HG03469 (cell line): Measurements from ENCODE around the gene CCL5.
"Not testable (repeated sequence)": the region's sequence is repeated elsewhere in the genome, so short reads cannot be mapped to it uniquely, and the experiment has no call there.

ENCODE experiments used
- ATAC-seq: cut with Tn5 transposase; IDR thresholded peaks from one replicate; pipeline ENCODE4 v1.9.1; 2021; ENCODE audit warnings: mild to moderate bottlenecking, moderate library complexity, moderate number of reproducible peaks; ENCODE audit not compliant: unreplicated experiment

The CCL5 gene

DNA sequence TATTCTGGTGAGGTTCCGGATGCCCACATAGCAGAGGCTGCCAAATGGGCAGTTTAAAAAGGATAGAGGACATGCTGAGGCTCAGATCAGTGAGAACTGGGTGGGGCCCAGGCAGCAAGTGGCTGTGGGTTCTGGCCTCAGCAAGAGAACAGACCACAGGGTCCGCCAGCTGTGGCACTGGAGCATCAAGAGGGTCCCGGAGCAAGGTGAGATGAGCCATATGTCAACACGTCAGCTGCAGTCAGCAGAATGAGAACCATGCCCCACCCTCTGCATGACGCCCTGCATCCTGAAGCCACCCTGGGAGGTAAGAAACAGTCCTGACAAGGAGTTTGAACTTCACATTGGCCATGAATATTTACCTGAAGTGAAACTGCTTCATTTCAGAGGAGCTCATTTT, 20.1 kb upstream of the CCL5 start:
- ATAC-seq = no peak

DNA sequence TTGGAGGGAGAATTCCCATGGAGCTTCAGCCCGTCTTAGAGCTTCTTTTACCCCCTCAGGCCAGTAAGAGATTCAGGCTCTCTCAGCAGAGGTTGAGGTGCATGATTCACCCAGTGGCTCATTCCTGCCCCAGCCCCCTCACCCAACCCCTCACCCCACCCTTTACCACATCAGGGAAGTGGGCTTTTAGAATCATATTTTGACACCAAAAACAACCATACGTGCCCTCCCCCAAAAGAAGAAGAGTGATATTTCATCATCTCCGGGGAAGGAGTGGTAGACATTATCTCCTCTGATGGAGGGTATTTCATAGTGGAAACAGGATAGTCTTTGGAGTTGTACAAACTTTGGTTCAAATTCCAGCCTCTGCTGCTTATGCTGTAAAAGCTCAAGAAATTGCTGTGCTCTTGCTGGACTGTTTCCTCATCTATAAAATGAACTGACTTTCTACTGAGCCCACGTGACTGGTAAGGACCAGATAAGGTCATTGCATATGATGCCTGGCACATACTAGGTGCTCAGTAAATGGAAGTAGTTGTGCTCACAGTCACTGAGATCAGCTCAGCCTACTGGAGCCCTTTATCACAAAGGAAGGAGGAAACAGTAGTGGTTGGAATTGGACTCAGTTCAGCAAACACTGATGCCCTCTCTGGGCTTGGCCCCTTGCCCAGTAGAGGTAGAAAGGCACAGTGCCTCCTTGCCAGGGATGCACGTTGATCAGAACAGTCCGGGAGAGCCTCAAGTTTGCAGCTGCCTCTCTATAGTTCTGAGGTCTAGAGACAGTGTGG, 18.3 kb upstream of the CCL5 start:
- ATAC-seq = no peak

DNA sequence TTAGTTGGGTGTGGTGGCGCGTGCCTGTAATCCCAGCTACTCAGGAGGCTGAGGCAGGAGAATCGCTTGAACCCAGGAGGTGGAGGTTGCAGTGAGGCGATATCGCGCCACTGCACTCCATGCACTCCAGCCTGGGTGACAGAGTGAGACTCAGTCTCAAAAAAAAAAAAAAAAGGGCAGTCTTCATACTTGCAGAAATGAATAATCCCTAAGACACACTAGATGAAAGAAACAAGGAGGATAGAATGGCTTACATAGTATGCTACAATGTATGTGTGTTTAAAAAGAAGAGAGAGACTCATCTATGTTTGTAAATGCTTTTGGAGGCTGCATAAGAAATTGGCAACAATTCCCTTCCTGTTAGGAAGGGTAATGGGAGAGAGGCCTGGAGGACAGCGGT, 17.6 kb upstream of the CCL5 start:
- ATAC-seq = not testable (repeated sequence)

DNA sequence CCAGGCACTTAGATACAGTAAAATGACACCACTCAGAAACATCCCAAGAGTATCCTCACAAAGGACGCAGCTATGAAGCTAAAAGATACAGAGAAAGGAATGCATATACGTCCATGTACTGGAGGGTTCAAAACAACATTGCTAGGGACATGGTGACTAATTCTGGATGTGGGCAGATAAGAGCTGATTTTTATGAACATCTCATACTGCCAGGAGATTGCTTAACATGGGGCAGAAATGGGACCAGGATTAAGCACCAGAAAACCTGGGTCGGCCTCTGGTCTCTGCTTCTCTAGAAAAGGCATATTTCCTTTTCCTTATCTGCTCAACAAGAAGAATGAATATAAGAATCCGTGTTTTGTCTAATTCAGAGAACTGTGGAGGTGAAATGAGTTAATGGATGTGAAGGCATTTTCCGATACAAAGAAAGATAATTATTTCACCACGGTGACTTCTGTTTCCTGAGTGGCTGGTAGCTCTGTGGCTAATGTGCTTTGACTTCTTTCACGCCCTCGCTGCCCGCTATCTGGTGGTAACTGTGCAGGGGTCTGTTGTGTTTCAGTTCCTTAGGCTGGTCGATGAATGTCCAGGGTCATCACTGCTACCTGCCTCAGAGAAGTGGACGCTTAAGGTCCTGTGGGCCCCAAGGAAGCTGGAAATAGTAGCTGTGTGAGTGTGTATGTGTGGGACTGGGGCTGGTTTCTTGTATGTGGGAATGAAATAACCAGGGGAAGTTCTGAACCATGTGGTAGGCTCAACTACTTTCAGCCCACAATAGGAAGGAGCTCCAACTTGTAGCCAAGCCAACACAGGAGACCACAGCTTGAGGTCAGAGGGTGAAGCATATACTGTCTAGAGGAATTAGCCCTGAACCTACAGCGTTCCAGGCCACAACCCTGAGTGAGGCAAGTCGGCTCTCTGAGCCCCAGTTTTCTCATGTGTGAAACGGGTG, 15.8 kb upstream of the CCL5 start:
- no peak for ATAC-seq

DNA sequence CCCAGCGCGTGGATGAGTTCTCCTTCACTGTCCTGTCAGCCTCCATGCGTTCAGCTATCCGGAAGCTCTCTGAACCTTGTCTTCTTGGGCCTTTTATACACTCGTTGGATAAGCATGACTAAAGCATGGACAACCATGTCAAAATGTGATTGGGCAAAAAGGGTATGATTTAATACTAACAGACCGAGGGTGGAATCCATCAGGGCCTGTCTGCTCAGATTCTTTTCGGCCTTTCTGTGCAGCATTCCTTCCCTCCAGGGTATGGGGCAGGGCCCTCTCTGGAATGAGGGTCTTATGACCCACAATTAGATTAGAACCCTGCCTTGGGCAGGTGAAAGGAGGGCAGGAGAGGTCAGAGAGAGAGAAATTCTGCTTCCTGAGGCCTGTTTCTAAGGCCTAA, 14.0 kb upstream of the CCL5 start:
- ATAC-seq = no peak

DNA sequence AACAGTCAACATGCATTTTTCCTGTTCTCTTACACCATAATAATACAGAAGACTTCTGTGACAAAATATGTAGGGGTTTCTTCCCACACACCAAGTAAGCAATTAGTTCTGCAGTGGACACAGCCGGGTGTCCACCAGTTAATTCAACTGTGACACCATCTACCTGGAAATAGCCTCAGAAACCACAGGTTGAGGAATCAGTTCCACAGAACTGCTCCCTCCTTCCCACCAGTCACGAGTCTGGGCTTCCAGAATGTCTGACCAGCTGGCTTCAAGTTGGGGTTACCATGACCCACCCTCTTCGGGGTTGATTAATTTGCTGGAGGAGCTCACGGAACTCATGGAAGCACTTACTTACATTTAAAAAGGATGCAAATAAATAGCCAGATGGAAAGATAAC, 13.6 kb upstream of the CCL5 start:
- no peak for ATAC-seq

DNA sequence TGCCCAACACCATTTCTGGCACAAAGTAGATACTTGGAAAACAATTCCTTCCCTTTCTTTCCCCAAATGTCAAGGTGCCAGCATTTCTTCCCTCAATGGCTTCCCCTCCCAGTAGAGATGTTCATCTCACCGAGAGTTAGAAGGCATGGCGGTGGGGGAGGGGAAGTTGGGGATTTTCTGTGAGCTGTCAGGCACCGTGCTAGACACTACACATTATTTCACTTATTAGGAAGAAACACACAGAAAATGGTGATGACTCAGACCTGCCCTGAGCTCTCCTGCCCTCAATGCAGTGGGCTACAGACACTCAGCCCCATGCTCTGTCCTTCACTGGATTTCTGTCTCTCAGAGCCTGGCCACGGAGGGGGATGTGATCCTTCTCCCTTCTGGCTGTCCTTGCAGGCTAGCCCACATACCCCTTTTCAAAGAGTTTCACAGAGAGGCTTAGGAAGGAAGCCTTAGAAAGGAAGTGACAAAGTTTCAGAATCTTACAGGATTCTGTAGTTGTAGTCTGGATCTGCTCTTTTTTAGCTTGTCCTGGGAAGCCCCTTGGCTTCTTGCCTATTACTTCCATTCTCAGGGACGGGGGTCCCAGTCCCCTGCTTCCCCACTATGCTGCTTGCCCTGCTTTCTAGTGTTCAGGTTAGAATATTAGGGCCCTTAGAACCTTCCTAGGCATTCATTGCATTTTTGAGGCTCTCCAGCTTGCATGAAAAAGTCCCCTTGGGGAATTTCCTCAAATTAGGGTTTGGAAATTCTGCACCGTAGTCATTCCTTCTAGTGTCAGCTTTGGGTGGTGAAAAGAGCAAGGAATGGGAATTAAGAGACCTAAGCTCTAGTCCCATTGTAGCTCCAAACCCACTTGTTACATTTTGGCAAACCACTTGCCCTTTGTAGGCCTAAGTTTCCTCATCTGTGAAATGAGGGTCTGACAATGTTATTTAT, 12.2 kb upstream of the CCL5 start:
- no peak for ATAC-seq

DNA sequence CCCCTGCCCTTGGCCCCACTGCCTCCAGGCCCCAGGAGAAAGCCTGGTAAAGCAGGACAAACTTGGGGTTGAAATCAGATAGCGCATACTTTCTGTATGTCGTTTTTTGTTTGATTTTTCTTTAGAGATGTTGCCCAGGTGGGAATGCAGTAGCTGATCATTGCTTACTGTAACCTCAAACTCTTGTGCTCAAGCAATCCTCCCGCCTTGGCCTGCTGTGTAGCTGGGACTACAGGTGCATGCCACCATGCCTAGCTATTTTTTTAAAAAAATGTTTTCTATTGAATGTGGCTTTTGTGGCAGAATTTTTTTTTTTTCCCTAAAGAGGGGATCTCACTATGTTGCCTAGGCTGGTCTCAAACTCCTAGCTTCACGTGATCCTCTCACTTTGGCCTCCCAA, 11.1 kb upstream of the CCL5 start:
- no peak for ATAC-seq

DNA sequence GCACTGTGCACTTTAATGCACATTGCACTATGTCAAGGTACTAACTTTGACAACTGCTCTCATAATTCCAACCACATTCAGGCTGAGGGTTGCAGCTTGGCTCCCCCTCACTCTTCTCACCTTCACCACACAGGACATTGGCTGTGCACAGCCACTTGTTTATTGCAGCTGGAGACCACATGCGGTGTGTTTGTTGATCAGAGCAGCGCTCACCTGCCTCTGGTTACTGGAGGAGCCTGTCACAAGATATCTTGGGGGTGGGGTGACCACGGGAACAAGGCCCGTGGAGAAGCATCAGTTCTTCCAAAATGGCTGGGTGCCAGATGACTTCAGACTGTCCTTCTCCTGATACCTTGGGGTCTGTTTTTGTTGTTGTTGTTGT, 10.6 kb upstream of the CCL5 start:
- ATAC-seq = no peak

DNA sequence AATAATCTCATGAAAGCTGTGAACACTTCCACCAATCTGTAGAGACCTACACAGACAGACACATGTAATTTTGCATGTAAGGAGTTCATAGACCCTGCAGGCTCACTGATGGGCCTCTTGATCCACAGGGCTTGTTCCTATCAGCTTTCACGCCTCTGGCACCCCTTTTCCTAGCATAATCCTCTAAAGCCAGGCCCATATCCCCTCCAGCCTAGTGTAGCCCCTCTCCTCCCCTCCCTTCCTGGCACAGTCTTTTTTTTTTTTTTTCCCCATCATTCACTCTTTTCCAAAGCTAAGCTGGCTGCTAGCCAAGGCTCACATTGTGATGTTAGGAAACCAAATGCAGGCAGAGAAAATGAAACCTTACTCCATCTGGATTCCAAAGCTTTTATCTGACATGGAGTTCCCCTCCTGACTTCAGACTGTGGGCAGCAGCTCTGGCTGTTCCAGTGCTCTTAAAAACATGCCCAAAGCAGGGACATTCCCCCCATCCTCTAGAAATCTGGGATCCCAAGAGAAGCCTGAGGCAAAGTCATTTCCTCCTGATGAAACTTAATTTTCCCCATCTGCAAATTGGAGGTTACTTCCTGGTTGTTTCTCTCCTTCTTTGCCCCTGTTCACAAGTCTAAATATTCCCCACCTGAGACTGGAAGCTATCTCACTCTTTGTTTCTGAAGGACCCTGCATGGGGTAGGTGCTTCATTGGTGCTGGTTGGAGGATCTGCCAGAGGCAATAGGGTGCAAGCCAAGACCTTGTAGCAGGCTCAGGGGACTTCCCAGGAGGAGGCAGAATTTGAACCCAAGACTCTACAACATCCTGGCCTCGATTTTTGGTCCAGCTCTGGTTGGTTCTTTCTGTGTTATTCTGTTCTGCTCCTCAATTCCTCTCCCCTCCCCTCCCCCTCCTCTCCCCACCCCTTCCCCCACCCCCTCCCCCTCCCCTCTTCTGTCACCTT, 9.9 kb upstream of the CCL5 start:
- ATAC-seq = no peak

DNA sequence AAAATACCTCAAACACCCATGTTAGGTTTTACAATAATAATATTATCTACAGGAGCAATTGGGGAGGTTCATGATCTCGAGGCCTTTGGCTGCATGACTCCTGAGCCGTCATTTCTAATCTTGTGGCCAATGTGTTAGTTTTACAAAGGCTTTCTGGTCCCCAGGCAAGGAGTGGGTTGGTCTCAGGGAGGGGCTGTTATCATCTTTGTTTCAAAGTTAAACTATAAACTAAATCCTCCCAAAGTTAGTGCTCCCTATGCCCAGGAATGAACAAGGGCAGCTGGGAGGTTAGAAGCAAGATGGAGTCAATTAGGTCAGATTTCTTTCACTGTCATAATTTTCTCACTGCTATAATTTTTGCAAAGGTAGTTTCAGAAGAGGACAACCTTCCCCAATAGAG, 9.1 kb upstream of the CCL5 start:
- no peak for ATAC-seq

DNA sequence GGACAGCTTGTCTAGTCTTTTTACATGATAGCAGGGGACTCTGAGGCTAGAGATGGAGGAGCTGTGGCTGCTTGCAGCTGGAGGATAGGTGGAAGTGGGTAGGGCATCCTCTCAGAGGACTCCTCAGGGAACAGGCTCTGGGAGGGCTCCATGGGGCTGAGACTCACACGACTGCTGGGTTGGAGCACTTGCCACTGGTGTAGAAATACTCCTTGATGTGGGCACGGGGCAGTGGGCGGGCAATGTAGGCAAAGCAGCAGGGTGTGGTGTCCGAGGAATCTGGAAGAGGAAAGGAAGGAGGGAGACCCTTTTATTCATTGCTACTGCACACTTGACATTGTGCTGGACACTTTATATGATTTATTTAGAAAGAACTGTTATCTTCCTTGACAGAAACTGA, 1.8 kb downstream of the CCL5 start:
- no peak for ATAC-seq

DNA sequence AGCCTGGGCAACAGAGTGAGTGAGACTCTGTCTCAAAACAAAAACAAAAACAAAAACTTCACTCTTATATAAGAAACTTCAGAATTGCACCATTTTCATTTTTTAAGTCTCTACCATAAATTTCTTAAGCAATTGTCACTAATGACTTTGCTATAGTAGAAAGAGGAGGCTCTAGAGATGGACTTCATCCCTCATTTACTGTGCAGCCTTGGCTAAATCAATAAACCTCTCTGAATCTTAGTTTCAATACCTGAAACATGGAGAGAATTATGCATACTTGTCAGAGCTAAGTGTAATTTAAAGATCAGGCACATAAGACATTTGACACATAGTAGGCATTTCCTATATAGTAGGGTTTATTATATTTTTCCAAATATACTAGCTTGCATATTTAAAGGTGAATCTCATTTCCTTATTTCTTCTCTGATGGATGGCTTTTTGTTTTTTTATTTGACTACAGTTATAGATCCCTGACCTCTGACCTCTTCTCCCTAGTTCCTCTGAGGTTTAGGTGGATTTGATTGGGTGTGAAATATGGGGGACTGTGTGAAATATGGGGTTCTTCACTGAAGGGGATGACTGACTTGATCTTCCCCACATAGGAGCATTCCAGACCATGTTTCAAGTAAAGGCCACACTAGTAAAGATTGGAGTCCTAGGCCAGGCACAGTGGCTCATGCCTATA, 2.7 kb downstream of the CCL5 start:
- no peak for ATAC-seq

DNA sequence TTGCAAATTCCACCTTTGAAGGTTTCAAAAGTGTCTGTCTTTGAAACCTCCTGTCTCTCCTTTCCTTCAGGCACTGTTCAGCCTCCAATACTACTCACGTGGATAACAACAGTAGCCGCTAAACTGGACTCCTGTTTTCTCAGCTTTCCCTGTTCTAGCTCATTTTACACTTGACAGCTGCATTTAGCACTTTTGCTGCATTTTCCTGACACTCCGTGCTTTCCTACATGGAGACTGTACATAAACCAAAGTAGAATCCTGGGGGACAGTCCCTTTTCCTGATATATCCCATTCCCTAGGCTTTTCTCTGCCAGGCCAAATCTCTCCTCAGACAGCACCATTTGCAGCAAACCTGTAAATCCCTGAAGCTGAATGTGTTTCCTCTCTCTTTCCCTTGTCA, 3.6 kb downstream of the CCL5 start:
- no peak for ATAC-seq

DNA sequence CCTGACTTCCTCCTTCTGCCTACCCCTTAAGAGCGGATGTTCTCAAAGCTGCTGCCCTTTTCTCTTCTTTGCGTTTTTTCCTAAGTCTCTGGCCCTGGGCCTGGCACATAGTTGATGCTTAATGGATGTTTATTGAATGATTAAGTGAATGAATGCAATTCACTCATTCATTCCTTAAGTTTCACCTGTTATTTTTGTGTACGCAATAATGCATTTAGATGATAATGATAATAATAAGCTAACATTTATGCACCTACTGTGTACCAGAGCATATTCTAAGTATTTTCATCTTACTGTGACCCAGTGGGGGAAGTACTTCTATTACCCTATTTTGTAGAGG, 4.4 kb downstream of the CCL5 start:
- ATAC-seq = no peak

DNA sequence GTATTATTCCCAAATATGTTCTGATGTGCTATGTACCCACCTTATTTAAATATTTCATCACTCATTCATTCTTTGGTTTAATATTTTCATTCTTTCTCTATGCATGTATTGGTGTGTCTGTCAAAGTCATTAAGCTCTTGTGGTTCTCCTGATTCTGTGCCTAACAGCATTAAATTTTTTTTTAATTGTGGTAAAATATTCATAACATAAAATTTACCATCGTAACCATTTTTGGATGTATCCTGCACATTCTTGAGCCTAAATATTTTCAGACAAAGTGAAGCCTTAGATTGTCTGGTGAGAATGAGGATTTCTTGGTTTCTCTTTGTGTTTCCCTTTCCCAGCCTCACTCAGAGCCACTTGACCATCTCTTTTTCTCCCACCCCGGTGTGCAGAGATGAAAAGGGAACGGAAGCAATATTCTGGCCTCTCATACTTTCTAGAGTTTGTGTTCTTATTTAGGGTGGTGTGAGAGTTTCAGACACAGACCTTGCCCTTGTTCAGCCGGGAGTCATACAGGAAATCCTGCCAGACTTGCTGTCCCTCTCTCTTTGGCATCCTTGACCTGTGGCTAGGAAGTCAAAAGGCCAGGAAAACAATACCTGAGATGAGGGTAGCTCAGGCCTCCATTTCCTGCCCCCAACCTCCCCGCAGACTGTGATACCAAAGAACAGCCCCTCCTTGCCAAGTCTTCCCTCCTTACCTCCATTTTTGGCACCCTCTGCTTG, 4.9 kb downstream of the CCL5 start:
- ATAC-seq = no peak

DNA sequence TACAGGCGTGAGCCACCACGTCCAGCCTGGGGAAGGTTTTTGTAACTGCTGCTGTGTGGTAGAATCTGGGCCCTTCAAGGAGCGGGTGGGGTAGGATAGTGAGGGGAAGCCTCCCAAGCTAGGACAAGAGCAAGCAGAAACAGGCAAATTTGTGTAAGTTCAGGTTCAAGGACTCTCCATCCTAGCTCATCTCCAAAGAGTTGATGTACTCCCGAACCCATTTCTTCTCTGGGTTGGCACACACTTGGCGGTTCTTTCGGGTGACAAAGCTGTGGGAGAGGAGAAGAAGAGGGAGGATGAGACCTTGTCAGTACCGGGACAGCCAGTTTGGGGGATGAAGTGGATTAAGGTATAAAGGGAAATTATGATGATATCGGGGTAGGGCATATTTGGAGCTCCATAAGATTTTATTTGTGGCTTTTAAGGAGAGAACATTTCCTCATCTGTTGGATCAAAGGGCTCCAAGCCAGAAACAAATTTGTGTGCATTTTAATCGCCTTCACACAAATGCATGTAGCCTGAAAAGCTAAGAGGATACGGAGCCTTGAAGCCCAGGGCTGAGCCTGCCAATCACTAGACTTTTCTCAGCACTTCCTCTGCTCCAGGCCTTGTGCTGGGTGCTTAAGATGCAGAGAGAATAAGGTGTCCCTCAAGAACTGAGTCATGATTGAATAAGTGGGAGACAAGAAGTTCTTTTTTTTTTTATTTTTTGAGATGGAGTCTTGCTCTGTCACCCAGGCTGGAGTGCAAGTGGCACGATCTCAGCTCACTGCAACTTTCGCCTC, 7.8 kb downstream of the CCL5 start:
- no peak for ATAC-seq
